22Rv1 (cell line): ENCODE data around the gene MARCHF3.
"Not testable (repeated sequence)": the region's sequence is repeated elsewhere in the genome, so short reads cannot be mapped to it uniquely, and the experiment has no call there.

Experiments
- H3K27ac ChIP-seq: fragments of 450-650 bp; 2 replicates; pipeline ENCODE4 v1.5.1; 2017
- ZFX ChIP-seq: fragments of 450-650 bp; IDR thresholded peaks from 2 replicates; pipeline ENCODE4 v1.6.1; 2017; ENCODE audit warnings: antibody characterized with exemption, borderline replicate concordance
- TF ChIP-seq, protein P1 (sequence below): fragments of 450-650 bp; IDR thresholded peaks from 2 replicates; pipeline ENCODE4 v1.5.1; 2017; ENCODE audit warnings: mild to moderate bottlenecking

MARCHF3 gene

GRCh38 chr5:127019928-127020327, 10.4 kb downstream of the MARCHF3 start:
- TF ChIP-seq, protein P1, sequence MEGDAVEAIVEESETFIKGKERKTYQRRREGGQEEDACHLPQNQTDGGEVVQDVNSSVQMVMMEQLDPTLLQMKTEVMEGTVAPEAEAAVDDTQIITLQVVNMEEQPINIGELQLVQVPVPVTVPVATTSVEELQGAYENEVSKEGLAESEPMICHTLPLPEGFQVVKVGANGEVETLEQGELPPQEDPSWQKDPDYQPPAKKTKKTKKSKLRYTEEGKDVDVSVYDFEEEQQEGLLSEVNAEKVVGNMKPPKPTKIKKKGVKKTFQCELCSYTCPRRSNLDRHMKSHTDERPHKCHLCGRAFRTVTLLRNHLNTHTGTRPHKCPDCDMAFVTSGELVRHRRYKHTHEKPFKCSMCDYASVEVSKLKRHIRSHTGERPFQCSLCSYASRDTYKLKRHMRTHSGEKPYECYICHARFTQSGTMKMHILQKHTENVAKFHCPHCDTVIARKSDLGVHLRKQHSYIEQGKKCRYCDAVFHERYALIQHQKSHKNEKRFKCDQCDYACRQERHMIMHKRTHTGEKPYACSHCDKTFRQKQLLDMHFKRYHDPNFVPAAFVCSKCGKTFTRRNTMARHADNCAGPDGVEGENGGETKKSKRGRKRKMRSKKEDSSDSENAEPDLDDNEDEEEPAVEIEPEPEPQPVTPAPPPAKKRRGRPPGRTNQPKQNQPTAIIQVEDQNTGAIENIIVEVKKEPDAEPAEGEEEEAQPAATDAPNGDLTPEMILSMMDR, result no peak
- no peak for TF ChIP-seq ZFX
- H3K27ac ChIP-seq, result no peak overlapping the region

DNA sequence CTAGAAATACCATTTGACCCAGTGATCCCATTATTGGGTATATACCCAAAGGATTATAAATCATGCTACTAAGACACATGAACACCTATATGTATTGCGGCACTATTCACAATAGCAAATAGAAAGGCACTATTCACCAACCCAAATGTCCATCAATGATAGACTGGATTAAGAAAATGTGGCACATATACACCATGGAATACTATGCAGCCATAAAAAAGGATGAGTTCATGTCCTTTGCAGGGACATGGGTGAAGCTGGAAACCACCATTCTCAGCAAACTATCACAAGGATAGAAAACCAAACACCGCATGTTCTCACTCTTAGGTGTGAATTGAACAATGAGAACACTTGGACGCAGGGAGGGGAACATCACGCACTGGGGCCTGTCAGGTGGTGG, 13.6 kb downstream of the MARCHF3 start:
- H3K27ac ChIP-seq, result not testable (repeated sequence)

GRCh38 chr5:127015716-127016115, 14.6 kb downstream of the MARCHF3 start:
- TF ChIP-seq ZFX, result no peak
- TF ChIP-seq, protein P1, result no peak
- H3K27ac ChIP-seq, result no peak overlapping the region

DNA sequence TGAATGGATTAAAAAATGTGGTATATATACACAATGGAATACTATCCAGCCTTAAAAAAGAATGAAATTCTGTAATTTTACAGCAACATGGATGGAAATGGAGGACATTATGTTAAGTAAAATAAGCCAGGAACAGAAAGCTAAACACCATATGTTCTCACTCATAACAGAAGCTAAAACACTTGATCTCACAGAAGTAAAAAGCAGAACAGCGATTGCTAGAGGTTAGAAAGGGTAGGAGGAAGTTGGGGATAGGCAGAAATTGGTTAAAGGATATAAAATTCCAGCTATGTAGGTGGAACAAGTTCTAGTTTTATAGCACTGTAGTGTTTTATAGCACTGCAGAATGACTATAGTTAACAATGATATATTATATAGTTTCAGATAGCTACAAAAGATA, 15.8 kb downstream of the MARCHF3 start:
- no peak overlapping the region for H3K27ac ChIP-seq
- no peak for TF ChIP-seq ZFX
- TF ChIP-seq, protein P1, result no peak

DNA sequence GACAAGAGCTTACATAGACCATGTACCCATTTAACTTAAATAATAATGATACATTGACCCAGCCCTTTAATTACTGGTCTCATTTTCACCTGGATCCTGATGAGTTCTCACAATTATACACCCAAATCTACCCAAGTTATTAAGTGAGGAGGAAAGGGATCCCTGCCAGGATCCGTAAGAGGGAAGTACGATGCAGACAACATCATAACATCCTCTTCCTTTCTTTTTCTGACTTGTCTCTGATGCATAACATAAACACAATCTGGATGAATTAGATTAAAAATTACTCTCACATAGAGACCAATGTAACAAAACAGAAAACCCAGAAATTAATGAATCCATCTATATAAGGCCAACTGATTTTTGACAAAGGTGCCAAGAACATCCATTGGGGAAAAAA, 17.0 kb downstream of the MARCHF3 start:
- no peak overlapping the region for H3K27ac ChIP-seq
- TF ChIP-seq, protein P1, result no peak
- TF ChIP-seq ZFX, result no peak

GRCh38 chr5:127012916-127013315, 17.4 kb downstream of the MARCHF3 start:
- H3K27ac ChIP-seq, result no peak overlapping the region

DNA sequence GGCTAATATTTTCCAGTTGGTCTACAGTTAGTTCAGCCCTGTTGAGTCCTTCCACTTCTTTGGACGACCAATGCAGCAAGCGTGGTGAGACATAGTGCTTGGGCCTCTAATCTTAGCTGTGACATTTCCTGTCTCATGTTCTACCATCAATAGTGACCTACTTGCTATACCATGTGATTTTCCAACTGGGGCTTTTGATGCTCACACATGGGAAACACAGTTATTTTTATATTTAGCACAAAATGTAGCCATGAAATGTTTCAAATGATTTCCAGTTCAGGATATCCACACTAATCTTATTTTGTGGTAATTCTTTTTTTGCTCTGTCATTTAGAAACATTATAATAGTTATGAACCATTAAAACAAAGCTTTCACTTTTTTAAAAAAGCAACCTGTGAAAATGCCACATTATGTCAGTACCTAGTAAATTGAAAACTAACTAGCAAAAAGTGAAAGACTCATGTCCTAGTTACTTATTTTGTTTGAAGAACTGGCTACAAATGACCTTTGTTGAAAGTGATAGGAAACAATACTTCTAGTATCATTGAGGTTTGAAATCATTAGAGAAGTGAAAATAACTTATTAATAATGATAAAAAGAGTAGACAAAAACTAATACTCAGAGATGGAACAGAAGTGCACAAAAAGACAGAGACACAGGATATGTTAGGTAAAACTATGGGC, 18.3 kb downstream of the MARCHF3 start:
- TF ChIP-seq, protein P1, result no peak
- TF ChIP-seq ZFX, result no peak
- no peak overlapping the region for H3K27ac ChIP-seq

More at GRCh38 chr5:127012916-127013315, 17.4 kb downstream of the MARCHF3 start:
- no peak for TF ChIP-seq ZFX
- TF ChIP-seq, protein P1, result no peak

DNA sequence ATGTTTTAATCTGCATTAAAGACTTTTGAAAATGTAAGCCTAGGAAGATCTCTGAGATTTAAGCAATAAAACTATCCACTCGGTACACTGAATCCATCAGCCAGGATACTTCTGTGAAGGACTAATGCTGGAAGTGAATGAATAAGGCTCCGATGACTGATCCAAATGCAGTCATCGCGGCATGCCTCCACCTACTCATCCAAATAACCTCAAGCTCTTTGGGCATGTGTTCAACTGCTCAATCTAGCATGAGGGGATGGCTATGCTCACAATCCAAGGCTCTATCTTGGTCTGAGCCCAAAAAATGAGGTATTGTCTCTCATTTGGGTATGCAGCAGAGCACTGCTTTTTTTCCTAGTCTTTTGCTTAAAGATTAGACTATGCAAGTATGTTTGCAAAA, 19.2 kb downstream of the MARCHF3 start:
- H3K27ac ChIP-seq, result no peak overlapping the region
- TF ChIP-seq ZFX, result no peak
- TF ChIP-seq, protein P1, result no peak
